PC-3 (cell line): ENCODE data around the gene RNF34.

ENCODE experiments used
- CTCF ChIP-seq: fragments of 300-600 bp; sonication (generic); conservative IDR thresholded peaks from 2 replicates; pipeline ENCODE4 v1.5.1; 2017; ENCODE audit warnings: antibody characterized with exemption, low read depth, mild to moderate bottlenecking, low read length
- EZH2 ChIP-seq: fragments of 300-600 bp; sonication (generic); IDR thresholded peaks from one replicate; pipeline ENCODE4 v1.6.1; 2017; ENCODE audit warnings: antibody characterized with exemption, mild to moderate bottlenecking, low read length; ENCODE audit not compliant: unreplicated experiment

- TF ChIP-seq CTCF (no peak), EZH2 (no peak)
Measured at GRCh38 chr12:121392325-121392716, 7.6 kb upstream of the RNF34 start.
